ENCODE data around the gene ACVR1B. TPM values are rescaled to one million over a fixed set of nuclear protein-coding genes. Genes with fewer than 3 reads are reported as not detected.

Gene ACVR1B
- total RNA-seq, 4 donors from 2014 or later: 67.4 to 87.0 (median 80.5) TPM

GRCh38 chr12:51915003-51915625 lies 36.4 kb upstream of the ACVR1B start:
- WGBS, 2 donors: 72 to 79% methylated on average over 27 to 28 of the region's 28 CpGs
- intact Hi-C loops (cut with DNase I; ENCODE audit: low total_unique reads): loop anchor here (5.0 kb wide), 1 partner anchor 1738 kb away; no protein-coding TSS in a partner anchor
- H3K4me3 ChIP-seq (ENCODE audit: low read depth, poor library complexity, severe bottlenecking): no peak overlapping the region
- no peak for TF ChIP-seq POLR2A (IDR thresholded peaks at IDR 0.05)
- TF ChIP-seq, protein P1, sequence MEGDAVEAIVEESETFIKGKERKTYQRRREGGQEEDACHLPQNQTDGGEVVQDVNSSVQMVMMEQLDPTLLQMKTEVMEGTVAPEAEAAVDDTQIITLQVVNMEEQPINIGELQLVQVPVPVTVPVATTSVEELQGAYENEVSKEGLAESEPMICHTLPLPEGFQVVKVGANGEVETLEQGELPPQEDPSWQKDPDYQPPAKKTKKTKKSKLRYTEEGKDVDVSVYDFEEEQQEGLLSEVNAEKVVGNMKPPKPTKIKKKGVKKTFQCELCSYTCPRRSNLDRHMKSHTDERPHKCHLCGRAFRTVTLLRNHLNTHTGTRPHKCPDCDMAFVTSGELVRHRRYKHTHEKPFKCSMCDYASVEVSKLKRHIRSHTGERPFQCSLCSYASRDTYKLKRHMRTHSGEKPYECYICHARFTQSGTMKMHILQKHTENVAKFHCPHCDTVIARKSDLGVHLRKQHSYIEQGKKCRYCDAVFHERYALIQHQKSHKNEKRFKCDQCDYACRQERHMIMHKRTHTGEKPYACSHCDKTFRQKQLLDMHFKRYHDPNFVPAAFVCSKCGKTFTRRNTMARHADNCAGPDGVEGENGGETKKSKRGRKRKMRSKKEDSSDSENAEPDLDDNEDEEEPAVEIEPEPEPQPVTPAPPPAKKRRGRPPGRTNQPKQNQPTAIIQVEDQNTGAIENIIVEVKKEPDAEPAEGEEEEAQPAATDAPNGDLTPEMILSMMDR (IDR thresholded peaks at IDR 0.05): no peak
- DNase-seq (ENCODE audit: low spot score in 2 of 2): peak in 1 of 2 donors; percentile 84

GRCh38 chr12:51915951-51916350 lies 35.5 kb upstream of the ACVR1B start:
- TF ChIP-seq, protein P1 (IDR thresholded peaks at IDR 0.05): no peak
- TF ChIP-seq POLR2A (IDR thresholded peaks at IDR 0.05): no peak
- no peak overlapping the region for H3K4me3 ChIP-seq (ENCODE audit: low read depth, poor library complexity, severe bottlenecking)
- WGBS, 2 donors: 96 to 97% methylated on average over 11 of the region's 11 CpGs
- intact Hi-C loops (cut with DNase I; ENCODE audit: low total_unique reads): loop anchor here (5.0 kb wide), 1 partner anchor 1739 kb away; no protein-coding TSS in a partner anchor
- DNase-seq (ENCODE audit: low spot score in 2 of 2): peak in 1 of 2 donors; percentile 80

DNA sequence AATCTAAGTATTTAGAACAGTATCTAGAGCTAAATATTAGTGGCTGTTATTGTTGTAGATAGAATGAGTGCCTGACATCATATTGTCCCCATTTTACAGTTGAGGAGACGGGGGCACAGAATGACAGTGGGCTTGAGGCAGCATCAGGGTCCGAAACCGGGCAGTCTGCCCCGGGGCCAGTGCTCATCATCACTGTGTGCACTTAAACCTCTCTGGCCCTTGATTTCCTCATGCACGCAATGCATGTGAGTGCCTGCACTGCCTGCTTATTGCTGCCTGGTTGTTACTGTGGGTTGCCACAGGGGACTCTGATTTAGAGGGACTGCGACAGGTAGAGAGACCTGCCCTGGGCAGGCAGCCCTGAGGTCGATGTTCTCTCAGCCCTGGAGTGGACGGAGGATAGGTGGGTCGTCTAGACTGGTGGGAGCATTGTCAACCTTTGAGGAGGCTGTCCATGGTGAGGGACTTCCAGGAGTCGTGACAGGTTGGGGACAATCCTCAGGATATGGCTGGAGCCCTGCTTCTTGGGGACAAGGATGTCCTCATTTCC lies 34.4 kb upstream of the ACVR1B start:
- intact Hi-C loops (cut with DNase I; ENCODE audit: low total_unique reads): loop anchor here (5.0 kb wide), 1 partner anchor 1740 kb away; no protein-coding TSS in a partner anchor
- WGBS, 2 donors: 90 to 92% methylated on average over 10 of the region's 10 CpGs
- DNase-seq (ENCODE audit: low spot score in 2 of 2): peak in 1 of 2 donors; percentile 68
- no peak overlapping the region for H3K4me3 ChIP-seq (ENCODE audit: low read depth, poor library complexity, severe bottlenecking)
- TF ChIP-seq, protein P1 (IDR thresholded peaks at IDR 0.05): no peak
- no peak for TF ChIP-seq POLR2A (IDR thresholded peaks at IDR 0.05)

DNA sequence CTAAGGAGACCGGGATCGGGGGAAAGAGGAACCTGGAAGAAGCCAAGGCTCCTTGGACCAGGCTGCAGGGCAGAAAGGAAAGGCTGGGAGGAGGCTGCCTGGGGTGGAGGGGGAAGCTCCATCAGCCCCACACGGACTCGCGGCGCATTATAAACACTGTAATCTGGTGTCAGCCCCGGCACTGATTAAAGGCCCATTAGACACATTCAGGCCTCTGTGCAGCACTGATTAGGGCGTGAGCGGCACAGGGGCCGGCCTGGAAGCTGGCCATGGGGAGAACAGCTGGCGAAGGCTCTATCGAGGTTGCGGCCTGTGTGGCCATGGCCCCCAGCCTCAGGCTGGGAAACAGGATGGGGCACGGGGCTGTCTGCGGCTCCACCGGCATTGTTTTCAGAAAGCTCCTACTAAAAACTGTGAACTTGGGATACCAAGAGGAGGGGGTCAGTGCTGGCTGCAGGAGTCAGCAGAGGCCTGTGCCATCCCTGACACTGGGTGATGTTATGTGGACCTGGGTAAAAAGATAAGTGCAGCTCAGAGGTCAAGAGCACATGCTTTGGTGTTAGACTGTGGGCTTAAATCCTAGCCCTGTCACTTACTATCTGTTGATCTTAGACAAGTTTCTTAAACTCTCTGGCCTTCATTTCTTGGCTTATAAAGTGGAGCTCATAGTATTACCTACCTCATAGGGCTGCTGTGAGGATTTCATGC lies 33.6 kb upstream of the ACVR1B start:
- TF ChIP-seq, protein P1 (IDR thresholded peaks at IDR 0.05): no peak
- TF ChIP-seq POLR2A (IDR thresholded peaks at IDR 0.05): no peak
- H3K4me3 ChIP-seq (ENCODE audit: low read depth, poor library complexity, severe bottlenecking): no peak overlapping the region
- WGBS, 2 donors: 72 to 74% methylated on average over 16 of the region's 16 CpGs
- peak in 1 of 2 donors; percentile 72 for DNase-seq (ENCODE audit: low spot score in 2 of 2)
- intact Hi-C loops (cut with DNase I; ENCODE audit: low total_unique reads): loop anchor here (5.0 kb wide), 1 partner anchor 1741 kb away; no protein-coding TSS in a partner anchor

GRCh38 chr12:51920046-51920445 lies 31.5 kb upstream of the ACVR1B start:
- peak in 1 of 2 donors; percentile 70 for DNase-seq (ENCODE audit: low spot score in 2 of 2)
- 95% methylated on average over 2 of the region's 2 CpGs for WGBS, 2 donors
- intact Hi-C loops (cut with DNase I; ENCODE audit: low total_unique reads): loop anchor here (5.0 kb wide), 1 partner anchor 62 kb away; no protein-coding TSS in a partner anchor
- no peak overlapping the region for H3K4me3 ChIP-seq (ENCODE audit: low read depth, poor library complexity, severe bottlenecking)
- no peak for TF ChIP-seq POLR2A (IDR thresholded peaks at IDR 0.05)
- TF ChIP-seq, protein P1 (IDR thresholded peaks at IDR 0.05): no peak
